ENCODE data around the gene TFDP1. TPM values are rescaled to one million over a fixed set of nuclear protein-coding genes. Genes with fewer than 3 reads are reported as not detected.

TFDP1 gene
- total and polyA plus RNA-seq, 2 of the 4 experiments (the other 2 are of a cell fraction) = 59.3 to 97.0 TPM

GRCh38 chr13:113643593-113643992 is 59.0 kb downstream of the TFDP1 start:
- H2AK5ac ChIP-seq (ENCODE audit: low read depth, low read length) = no peak overlapping the region
- no peak overlapping the region for H3K9ac ChIP-seq (ENCODE audit: low read depth, low read length)
- no peak overlapping the region for H2AFZ ChIP-seq (replicated peaks; ENCODE audit: low read length, poor library complexity)
- H3K4me3 ChIP-seq (ENCODE audit: insufficient read depth, low read depth, low read length) = no peak overlapping the region
- H2BK20ac ChIP-seq (ENCODE audit: low read depth, low read length) = no peak overlapping the region
- no peak overlapping the region for H3K56ac ChIP-seq (ENCODE audit: extremely low read depth, insufficient read depth, low read length)
- peaks cover 16% of the 10 kb centered on the region for H3K36me3 ChIP-seq (ENCODE audit: control insufficient read depth, insufficient read depth, low read length)
- no peak overlapping the region for H2BK120ac ChIP-seq (ENCODE audit: low read depth, low read length)
- H4K91ac ChIP-seq (ENCODE audit: insufficient read depth, low read depth, low read length) = no peak overlapping the region
- in situ Hi-C loops (cut with MboI; ENCODE audit: low sequenced_read_pairs) (no loop called here), dilution Hi-C loops (cut with HindIII; ENCODE audit: low sequenced_read_pairs, unreplicated experiment) (no loop called here), intact Hi-C loops (cut with micrococcal nuclease) (no loop called here)
- POLR2A ChIA-PET (ENCODE audit: unreplicated experiment) = no interaction called here
- no peaks in the 10 kb centered on the region for H3K9me3 ChIP-seq (ENCODE audit: control insufficient read depth, insufficient read depth, low read length)
- H2AK9ac ChIP-seq (replicated peaks; ENCODE audit: low read depth, low read length, poor library complexity) = no peak overlapping the region
- DNase-seq (no peak), ATAC-seq (ENCODE audit: low read depth) (no peak)
- TF ChIP-seq NFE2L2 (IDR thresholded peaks at IDR 0.05; ENCODE audit: low read depth, low read length) (no peak), CEBPB (IDR thresholded peaks at IDR 0.05; ENCODE audit: low read depth, low read length) (no peak), MAFK (IDR thresholded peaks at IDR 0.05; ENCODE audit: low read depth, low read length) (no peak), FOS (IDR thresholded peaks at IDR 0.05; ENCODE audit: low read depth, low read length) (no peak), RFX5 (IDR thresholded peaks at IDR 0.05; ENCODE audit: low read depth, low read length) (no peak), POLR2A (IDR thresholded peaks at IDR 0.05; ENCODE audit: low read depth, low read length) (no peak), SMC3 (IDR thresholded peaks at IDR 0.05; ENCODE audit: low read depth, low read length) (no peak), RAD21 (IDR thresholded peaks at IDR 0.05; ENCODE audit: low read length) (no peak), CTCF (conservative IDR thresholded peaks at IDR 0.05; ENCODE audit: low read depth, low read length) (no peak), BHLHE40 (IDR thresholded peaks at IDR 0.05; ENCODE audit: low read depth, low read length) (no peak), MXI1 (IDR thresholded peaks at IDR 0.05; ENCODE audit: borderline replicate concordance, low read depth, low read length) (no peak), RCOR1 (IDR thresholded peaks at IDR 0.05; ENCODE audit: insufficient replicate concordance, low read length) (no peak), MAZ (IDR thresholded peaks at IDR 0.05; ENCODE audit: borderline replicate concordance, low read depth, low read length) (no peak), CHD1 (IDR thresholded peaks at IDR 0.05; ENCODE audit: low read depth, low read length) (no peak)
- TF ChIP-seq, protein P1, sequence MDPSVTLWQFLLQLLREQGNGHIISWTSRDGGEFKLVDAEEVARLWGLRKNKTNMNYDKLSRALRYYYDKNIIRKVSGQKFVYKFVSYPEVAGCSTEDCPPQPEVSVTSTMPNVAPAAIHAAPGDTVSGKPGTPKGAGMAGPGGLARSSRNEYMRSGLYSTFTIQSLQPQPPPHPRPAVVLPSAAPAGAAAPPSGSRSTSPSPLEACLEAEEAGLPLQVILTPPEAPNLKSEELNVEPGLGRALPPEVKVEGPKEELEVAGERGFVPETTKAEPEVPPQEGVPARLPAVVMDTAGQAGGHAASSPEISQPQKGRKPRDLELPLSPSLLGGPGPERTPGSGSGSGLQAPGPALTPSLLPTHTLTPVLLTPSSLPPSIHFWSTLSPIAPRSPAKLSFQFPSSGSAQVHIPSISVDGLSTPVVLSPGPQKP (IDR thresholded peaks at IDR 0.05; ENCODE audit: borderline replicate concordance, low read depth, low read length) = no peak
- TF ChIP-seq, protein P2, sequence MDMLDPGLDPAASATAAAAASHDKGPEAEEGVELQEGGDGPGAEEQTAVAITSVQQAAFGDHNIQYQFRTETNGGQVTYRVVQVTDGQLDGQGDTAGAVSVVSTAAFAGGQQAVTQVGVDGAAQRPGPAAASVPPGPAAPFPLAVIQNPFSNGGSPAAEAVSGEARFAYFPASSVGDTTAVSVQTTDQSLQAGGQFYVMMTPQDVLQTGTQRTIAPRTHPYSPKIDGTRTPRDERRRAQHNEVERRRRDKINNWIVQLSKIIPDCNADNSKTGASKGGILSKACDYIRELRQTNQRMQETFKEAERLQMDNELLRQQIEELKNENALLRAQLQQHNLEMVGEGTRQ (IDR thresholded peaks at IDR 0.05; ENCODE audit: low read depth, low read length) = no peak
- no peak overlapping the region for H3K4me2 ChIP-seq (ENCODE audit: low read depth, low read length)
- no peak overlapping the region for H3K14ac ChIP-seq (replicated peaks; ENCODE audit: low read depth, low read length)
- no peak overlapping the region for H4K5ac ChIP-seq (ENCODE audit: low read depth, low read length)
- WGBS, 2 experiments (ENCODE audit: extremely low coverage in 2 of 2, insufficient read length in 1 of 2) = 100% methylated on average over 1 of the region's 5 CpGs; no CpG with 5 or more reads in 1 of the 2 experiments
- peaks cover 2% of the 10 kb centered on the region; the same call in 1 of the 2 replicates for H3K9me1 ChIP-seq (ENCODE audit: insufficient read depth, low read length)
- H3K79me1 ChIP-seq (ENCODE audit: low read depth in 1 of 2, low read length in 2 of 2) = peaks cover 6 to 8% of the 10 kb centered on the region in 2 experiments; a peak in 3 of 4 replicates
- H3K27me3 ChIP-seq (ENCODE audit: control insufficient read depth, insufficient read depth, low read length) = no peaks in the 10 kb centered on the region
- H3K18ac ChIP-seq (ENCODE audit: low read depth, low read length) = no peak overlapping the region
- H4K8ac ChIP-seq (ENCODE audit: low read depth in 2 of 2, low read length in 2 of 2) = no peak overlapping the region
- H3K27ac ChIP-seq (ENCODE audit: insufficient read depth, low read length) = no peak overlapping the region
- no peaks in the 10 kb centered on the region; the same call in 1 of the 2 replicates for H3K4me1 ChIP-seq (ENCODE audit: control insufficient read depth, insufficient read depth, low read length)
- H3K23ac ChIP-seq (ENCODE audit: low read depth, low read length) = no peak overlapping the region
- no peak overlapping the region for H3K4ac ChIP-seq (ENCODE audit: low read depth, low read length)
- CTCF ChIA-PET = no interaction called here
- no peak overlapping the region for H2BK5ac ChIP-seq (ENCODE audit: low read depth, low read length, poor library complexity, severe bottlenecking)
- BruUV-seq (replicated peaks) = no TSS peak
- H2BK15ac ChIP-seq (ENCODE audit: low read depth, low read length) = no peak overlapping the region
- no peaks in the 10 kb centered on the region; the same call in 1 of the 2 replicates for H4K20me1 ChIP-seq (ENCODE audit: insufficient read depth, low read length)
